Measurements from ENCODE around the gene GPHN.

The GPHN gene

GRCh38 chr14:66507722-66508546 lies at the start of gene GPHN:
TSS of gene GPHN (plus strand) at chr14:66508147.
- DNase-seq (ENCODE audit: low spot score) = no peak

GRCh38 chr14:66459603-66460002 lies 48.3 kb upstream of the GPHN start:
- no peak for DNase-seq (ENCODE audit: low spot score)

- DNase-seq (ENCODE audit: low spot score) = no peak
Measured at GRCh38 chr14:66464261-66464660, 43.7 kb upstream of the GPHN start.

- no peak for DNase-seq (ENCODE audit: low spot score)
Measured at GRCh38 chr14:66468778-66469367, 39.1 kb upstream of the GPHN start.

- no peak for DNase-seq (ENCODE audit: low spot score)
Measured at GRCh38 chr14:66471584-66471983, 36.4 kb upstream of the GPHN start.

- DNase-seq (ENCODE audit: low spot score) = no peak
Measured at GRCh38 chr14:66472251-66472650, 35.7 kb upstream of the GPHN start.

GRCh38 chr14:66473223-66473622 lies 34.7 kb upstream of the GPHN start:
- no peak for DNase-seq (ENCODE audit: low spot score)

GRCh38 chr14:66476964-66477363 lies 31.0 kb upstream of the GPHN start:
- DNase-seq (ENCODE audit: low spot score) = no peak

- no peak for DNase-seq (ENCODE audit: low spot score)
Measured at GRCh38 chr14:66477567-66477966, 30.4 kb upstream of the GPHN start.

GRCh38 chr14:66482873-66483272 lies 25.1 kb upstream of the GPHN start:
- DNase-seq (ENCODE audit: low spot score) = no peak

GRCh38 chr14:66483322-66483721 lies 24.6 kb upstream of the GPHN start:
- DNase-seq (ENCODE audit: low spot score) = no peak

GRCh38 chr14:66485029-66485428 lies 22.9 kb upstream of the GPHN start:
- no peak for DNase-seq (ENCODE audit: low spot score)

- DNase-seq (ENCODE audit: low spot score) = no peak
Measured at GRCh38 chr14:66485910-66486421, 22.0 kb upstream of the GPHN start, which contains the start of gene CCDC196. TSS of gene CCDC196 (plus strand) at chr14:66486371. CDS start at chr14:66486503, 132 bp downstream.

- no peak for DNase-seq (ENCODE audit: low spot score)
Measured at GRCh38 chr14:66487164-66487563, 20.8 kb upstream of the GPHN start.

- no peak for DNase-seq (ENCODE audit: low spot score)
Measured at GRCh38 chr14:66490143-66491111, 17.5 kb upstream of the GPHN start.

- DNase-seq (ENCODE audit: low spot score) = no peak
Measured at GRCh38 chr14:66493750-66494149, 14.2 kb upstream of the GPHN start.

GRCh38 chr14:66495218-66496098 lies 12.5 kb upstream of the GPHN start:
- peak; percentile 31 for DNase-seq (ENCODE audit: low spot score)

- no peak for DNase-seq (ENCODE audit: low spot score)
Measured at GRCh38 chr14:66496188-66496807, 11.6 kb upstream of the GPHN start.

- DNase-seq (ENCODE audit: low spot score) = no peak
Measured at GRCh38 chr14:66496911-66497310, 11.0 kb upstream of the GPHN start.

- DNase-seq (ENCODE audit: low spot score) = no peak
Measured at GRCh38 chr14:66498311-66498710, 9.6 kb upstream of the GPHN start.

- DNase-seq (ENCODE audit: low spot score) = no peak
Measured at GRCh38 chr14:66501592-66501991, 6.4 kb upstream of the GPHN start.
